ENCODE results near the gene THAP11. TPM values are rescaled to one million over a fixed set of nuclear protein-coding genes. Genes with fewer than 3 reads are reported as not detected.
A peak's percentile ranks its signal among the peaks of the same experiment; 100 is the strongest.

THAP11 gene
- total and polyA plus RNA-seq, 4 donors = 18.0 to 24.7 (median 20.0) TPM

DNA sequence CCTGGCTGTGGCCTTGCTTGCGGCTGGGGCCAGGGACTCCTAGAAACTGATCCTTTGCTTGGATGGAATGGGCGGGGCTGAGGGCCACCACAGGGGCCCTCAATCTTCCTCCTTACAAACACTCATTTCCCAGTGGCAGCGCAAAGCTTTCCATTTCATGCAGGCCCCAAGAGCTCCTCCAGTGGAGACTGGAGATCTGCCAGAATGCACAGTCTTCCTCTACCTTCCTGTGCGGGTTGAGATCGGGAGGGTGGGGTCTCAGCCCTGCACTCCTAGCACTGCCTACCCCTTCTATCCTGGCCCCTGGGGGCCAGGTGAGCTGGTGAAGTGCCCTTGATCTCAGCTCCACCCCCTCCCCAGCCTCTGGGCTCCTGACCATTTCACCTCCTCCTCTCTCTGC lies 44.3 kb downstream of the THAP11 start:
- H3K4me3 ChIP-seq (ENCODE audit: low read length in 2 of 2) = no peak overlapping the region
- peaks cover 0 to 9% of the 10 kb centered on the region in 2 donors for H3K36me3 ChIP-seq (ENCODE audit: control insufficient read depth in 1 of 2, insufficient read depth in 2 of 2, low read length in 1 of 2)
- H3K27me3 ChIP-seq (ENCODE audit: control insufficient read depth in 1 of 2, insufficient read depth in 2 of 2, low read length in 1 of 2) = no peaks in the 10 kb centered on the region
- no peaks in the 10 kb centered on the region for H3K9me3 ChIP-seq (ENCODE audit: control insufficient read depth, low read length)
- DNase-seq (no peak), ATAC-seq (ENCODE audit: low FRiP score) (no peak)
- WGBS, 2 donors = 93 to 94% methylated on average over 5 of the region's 5 CpGs
- intact Hi-C loops (cut with DNase I) = no loop called here
- no peaks in the 10 kb centered on the region for H3K4me1 ChIP-seq (ENCODE audit: control insufficient read depth in 1 of 2, insufficient read depth in 2 of 2, low read length in 2 of 2)
- no peak overlapping the region for H3K27ac ChIP-seq (ENCODE audit: low read depth in 1 of 2, low read length in 2 of 2)

DNA sequence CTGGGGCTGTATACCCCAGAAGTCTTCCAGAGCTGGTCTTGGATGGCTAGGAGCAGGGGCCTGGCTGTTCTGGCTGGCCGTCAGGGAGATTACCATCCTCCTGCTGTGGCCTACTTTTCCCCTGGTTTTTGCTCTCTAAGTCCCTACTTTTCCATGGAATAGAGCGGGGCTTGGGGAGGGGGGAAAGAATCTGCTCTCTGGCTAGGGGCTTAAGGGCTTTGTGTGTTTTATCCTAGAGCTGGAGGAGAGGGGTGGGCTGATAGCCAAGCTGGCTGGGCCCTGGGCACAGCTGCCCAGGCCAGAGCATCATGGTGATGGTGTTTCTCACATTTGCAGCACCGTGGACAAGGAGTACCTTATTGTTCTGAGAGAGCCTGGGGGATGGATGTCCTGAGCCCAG lies 46.2 kb downstream of the THAP11 start:
- H3K36me3 ChIP-seq (ENCODE audit: control insufficient read depth in 1 of 2, insufficient read depth in 2 of 2, low read length in 1 of 2) = peaks cover 0 to 2% of the 10 kb centered on the region in 2 donors
- intact Hi-C loops (cut with DNase I) = no loop called here
- ATAC-seq (ENCODE audit: low FRiP score) (no peak), DNase-seq (no peak)
- WGBS, 2 donors = 61 to 76% methylated on average over 3 of the region's 3 CpGs
- no peak overlapping the region for H3K27ac ChIP-seq (ENCODE audit: low read depth in 1 of 2, low read length in 2 of 2)
- H3K4me1 ChIP-seq (ENCODE audit: control insufficient read depth in 1 of 2, insufficient read depth in 2 of 2, low read length in 2 of 2) = no peaks in the 10 kb centered on the region
- H3K4me3 ChIP-seq (ENCODE audit: low read length in 2 of 2) = no peak overlapping the region
- H3K27me3 ChIP-seq (ENCODE audit: control insufficient read depth in 1 of 2, insufficient read depth in 2 of 2, low read length in 1 of 2) = no peaks in the 10 kb centered on the region
- no peaks in the 10 kb centered on the region for H3K9me3 ChIP-seq (ENCODE audit: control insufficient read depth, low read length)

DNA sequence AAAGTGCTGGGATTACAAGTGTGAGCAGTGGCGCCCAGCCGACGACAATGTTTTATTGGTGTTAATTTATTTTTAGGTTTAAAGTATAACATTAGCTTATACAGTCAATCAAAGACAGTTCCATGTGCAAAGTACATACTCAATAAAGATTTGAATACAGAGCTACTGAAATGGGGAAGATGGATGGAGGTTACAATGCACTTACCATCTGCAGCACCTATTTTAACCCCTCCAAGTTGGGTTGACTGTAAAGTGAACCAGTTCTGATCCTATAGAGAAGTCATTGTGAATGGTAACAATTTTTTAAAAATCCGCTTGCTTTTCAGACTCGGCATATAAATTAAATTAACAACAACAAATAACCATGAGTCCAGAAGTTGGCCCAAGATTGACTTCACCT lies 50.3 kb downstream of the THAP11 start:
- intact Hi-C loops (cut with DNase I) = loop anchor here in 1 of 2 donors (2.0 kb wide), 1 partner anchor 50 kb away; the partner anchor contains the start of gene THAP11
- WGBS, 2 donors = 30 to 35% methylated on average over 5 of the region's 5 CpGs
- no peak for ATAC-seq (ENCODE audit: low FRiP score)

DNA sequence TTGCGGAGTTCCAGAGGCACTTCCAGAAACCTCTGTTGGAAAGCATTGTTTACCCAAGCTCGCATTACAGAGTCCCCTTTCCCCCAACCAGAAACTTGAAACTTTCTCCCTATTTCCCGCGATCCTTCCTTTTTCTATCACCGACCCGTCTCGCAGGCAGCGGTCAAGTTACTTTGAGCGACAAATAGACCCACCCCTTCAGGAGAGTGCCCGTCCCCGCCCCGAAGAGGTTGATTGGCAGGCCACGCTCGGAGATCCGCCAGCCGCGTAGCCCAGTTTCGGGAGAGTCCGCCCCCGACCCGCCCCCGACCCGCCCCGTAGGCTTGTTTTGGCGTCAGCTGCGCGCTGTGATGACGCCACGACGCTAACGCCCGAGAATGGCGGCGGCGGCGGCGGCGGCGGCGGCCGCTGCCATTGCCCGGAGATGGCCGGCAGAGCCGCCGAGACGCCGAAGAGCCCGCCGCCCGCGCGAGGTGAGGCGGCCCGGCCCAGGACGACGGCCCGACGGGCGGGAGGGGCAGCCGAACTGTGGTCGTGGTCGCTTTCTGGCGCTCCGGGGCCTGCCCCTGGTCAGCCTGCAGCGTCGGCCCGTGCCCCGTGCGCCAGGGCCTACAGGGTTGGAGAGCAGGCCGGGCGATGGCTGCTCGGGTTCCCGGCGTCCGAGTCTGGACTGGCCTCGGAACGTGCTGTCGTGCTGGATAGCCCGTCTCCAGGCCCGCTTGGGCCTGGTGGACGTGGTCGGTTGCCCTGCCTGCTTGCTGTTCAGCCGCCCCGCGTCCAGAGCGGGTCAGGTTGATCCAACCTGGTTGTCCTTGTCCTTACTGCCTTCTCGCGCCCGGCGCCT lies 51.0 kb downstream of the THAP11 start, which contains the start of gene PSKH1:
PSKH1 (plus strand) TSS at position 356 of the 844 bp plus-strand sequence. CDS start 15,496 bp downstream, outside the sequence.
- H3K27ac ChIP-seq (ENCODE audit: low read depth in 1 of 2, low read length in 2 of 2) = peak within 1 kb of the TSS; percentile 57 to 97
- intact Hi-C loops (cut with DNase I) = loop anchor here in 1 of 2 donors (2.0 kb wide), 1 partner anchor 50 kb away; the partner anchor contains the start of gene THAP11
- no peaks in the 10 kb centered on the region for H3K36me3 ChIP-seq (ENCODE audit: control insufficient read depth in 1 of 2, insufficient read depth in 2 of 2, low read length in 1 of 2)
- peak within 1 kb of the TSS; percentile 85 to 94 for H3K4me3 ChIP-seq (ENCODE audit: low read length in 2 of 2)
- no peaks in the 10 kb centered on the region for H3K9me3 ChIP-seq (ENCODE audit: control insufficient read depth, low read length)
- DNase-seq = peak; percentile 98 to 99
- 0 to 1% methylated on average over 50 to 90 of the region's 90 CpGs for WGBS, 2 donors
- H3K27me3 ChIP-seq (ENCODE audit: control insufficient read depth in 1 of 2, insufficient read depth in 2 of 2, low read length in 1 of 2) = no peaks in the 10 kb centered on the region
- peaks cover 0 to 2% of the 10 kb centered on the region in 2 donors for H3K4me1 ChIP-seq (ENCODE audit: control insufficient read depth in 1 of 2, insufficient read depth in 2 of 2, low read length in 2 of 2)
- ATAC-seq (ENCODE audit: low FRiP score) = peak; percentile 95

More for the DNA sequence above, 50.3 kb downstream of the THAP11 start:
- H3K27ac ChIP-seq (ENCODE audit: low read depth in 1 of 2, low read length in 2 of 2) = no peak overlapping the region
- H3K4me3 ChIP-seq (ENCODE audit: low read length in 2 of 2) = peak overlapping the region in 1 of 2 donors; percentile 75
- DNase-seq = no peak
- H3K9me3 ChIP-seq (ENCODE audit: control insufficient read depth, low read length) = no peaks in the 10 kb centered on the region
- H3K36me3 ChIP-seq (ENCODE audit: control insufficient read depth in 1 of 2, insufficient read depth in 2 of 2, low read length in 1 of 2) = no peaks in the 10 kb centered on the region
- no peaks in the 10 kb centered on the region for H3K4me1 ChIP-seq (ENCODE audit: control insufficient read depth in 1 of 2, insufficient read depth in 2 of 2, low read length in 2 of 2)
- H3K27me3 ChIP-seq (ENCODE audit: control insufficient read depth in 1 of 2, insufficient read depth in 2 of 2, low read length in 1 of 2) = no peaks in the 10 kb centered on the region

Other genes starting within 250 kb of the THAP11 start
- 1 to 10 TPM; 3.0 to 4.0 TPM for gene CARMIL2, start 197.2 kb upstream of the THAP11 start, total RNA-seq
- 1 to 10 TPM in 1 of 2 donors, under 1 TPM in 1; 0.13 to 3.7 TPM for gene CARMIL2, start 197.2 kb upstream of the THAP11 start, polyA plus RNA-seq
- 10 to 100 TPM; 15.7 to 21.9 TPM for gene ACD, start 182.1 kb upstream of the THAP11 start, total RNA-seq
- gene ACD, start 182.1 kb upstream of the THAP11 start, polyA plus RNA-seq = 10 to 100 TPM in 1 of 2 donors, 1 to 10 TPM in 1; 7.0 to 34.6 TPM
- 1 to 10 TPM; 3.9 to 5.3 TPM for gene PARD6A, start 181.4 kb upstream of the THAP11 start, total RNA-seq
- 1 to 10 TPM; 5.9 to 7.8 TPM for gene PARD6A, start 181.4 kb upstream of the THAP11 start, polyA plus RNA-seq
- gene ENKD1, start 175.6 kb upstream of the THAP11 start, total RNA-seq = 10 to 100 TPM in 1 of 2 donors, 1 to 10 TPM in 1; 9.7 to 15.2 TPM
- gene ENKD1, start 175.6 kb upstream of the THAP11 start, polyA plus RNA-seq = 10 to 100 TPM; 13.3 to 73.8 TPM
- gene C16orf86, start 175.5 kb upstream of the THAP11 start, total RNA-seq = 1 to 10 TPM; 2.6 to 7.9 TPM
- 10 to 100 TPM in 1 of 2 donors, 1 to 10 TPM in 1; 3.1 to 14.4 TPM for gene C16orf86, start 175.5 kb upstream of the THAP11 start, polyA plus RNA-seq
- gene GFOD2, start 123.0 kb upstream of the THAP11 start, total RNA-seq = 10 to 100 TPM; 18.7 to 27.3 TPM
- gene GFOD2, start 123.0 kb upstream of the THAP11 start, polyA plus RNA-seq = 1 to 10 TPM; 7.4 to 8.5 TPM
- 10 to 100 TPM; 17.7 to 21.6 TPM for gene RANBP10, start 35.8 kb upstream of the THAP11 start, total RNA-seq
- gene RANBP10, start 35.8 kb upstream of the THAP11 start, polyA plus RNA-seq = 10 to 100 TPM in 1 of 2 donors, 1 to 10 TPM in 1; 5.5 to 11.9 TPM
- 1 to 10 TPM in 1 of 2 donors, under 1 TPM in 1; 0.84 to 1.1 TPM for gene TSNAXIP1, start 35.4 kb upstream of the THAP11 start, total RNA-seq
- gene TSNAXIP1, start 35.4 kb upstream of the THAP11 start, polyA plus RNA-seq = 1 to 10 TPM in 1 of 2 donors, not detected in 1; 7.3 TPM
- 10 to 100 TPM; 80.7 to 88.2 TPM for gene NUTF2, start 4.6 kb downstream of the THAP11 start, total RNA-seq
- gene NUTF2, start 4.6 kb downstream of the THAP11 start, polyA plus RNA-seq = 100 to 1,000 TPM in 1 of 2 donors, 10 to 100 TPM in 1; 95.4 to 130 TPM
- 10 to 100 TPM; 39.8 to 57.9 TPM for gene CENPT, start 5.4 kb downstream of the THAP11 start, total RNA-seq
- 100 to 1,000 TPM in 1 of 2 donors, 10 to 100 TPM in 1; 28.3 to 168 TPM for gene CENPT, start 5.4 kb downstream of the THAP11 start, polyA plus RNA-seq
- gene EDC4, start 30.7 kb downstream of the THAP11 start, total RNA-seq = 10 to 100 TPM; 46.9 to 53.2 TPM
- gene EDC4, start 30.7 kb downstream of the THAP11 start, polyA plus RNA-seq = 10 to 100 TPM; 14.4 to 66.4 TPM
- 1 to 10 TPM in 1 of 2 donors, not detected in 1; 2.1 TPM for gene NRN1L, start 42.6 kb downstream of the THAP11 start, total RNA-seq
- 1 to 10 TPM; 1.5 to 3.2 TPM for gene NRN1L, start 42.6 kb downstream of the THAP11 start, polyA plus RNA-seq
- gene PSKH1, start 50.9 kb downstream of the THAP11 start, total RNA-seq = 10 to 100 TPM; 29.6 to 30.4 TPM
- 10 to 100 TPM; 15.2 to 16.2 TPM for gene PSKH1, start 50.9 kb downstream of the THAP11 start, polyA plus RNA-seq
- gene CTRL, start 89.5 kb downstream of the THAP11 start, total RNA-seq = under 1 TPM; 0.84 to 0.90 TPM
- 1 to 10 TPM in 1 of 2 donors, not detected in 1; 3.5 TPM for gene CTRL, start 89.5 kb downstream of the THAP11 start, polyA plus RNA-seq
- 10 to 100 TPM; 27.7 to 39.1 TPM for gene PSMB10, start 94.5 kb downstream of the THAP11 start, total RNA-seq
- 10 to 100 TPM; 52.3 to 84.3 TPM for gene PSMB10, start 94.5 kb downstream of the THAP11 start, polyA plus RNA-seq
- gene LCAT, start 101.8 kb downstream of the THAP11 start, total RNA-seq = 10 to 100 TPM; 43.9 to 47.8 TPM
- 100 to 1,000 TPM in 1 of 2 donors, 10 to 100 TPM in 1; 10.6 to 178 TPM for gene LCAT, start 101.8 kb downstream of the THAP11 start, polyA plus RNA-seq
- gene SLC12A4, start 126.3 kb downstream of the THAP11 start, total RNA-seq = 100 to 1,000 TPM; 125 to 139 TPM
- 10 to 100 TPM; 15.8 to 87.0 TPM for gene SLC12A4, start 126.3 kb downstream of the THAP11 start, polyA plus RNA-seq
- not detected for gene DPEP3, start 138.2 kb downstream of the THAP11 start, total RNA-seq
- gene DPEP3, start 138.2 kb downstream of the THAP11 start, polyA plus RNA-seq = not detected
- 10 to 100 TPM in 1 of 2 donors, 1 to 10 TPM in 1; 1.7 to 10.4 TPM for gene DPEP2, start 157.2 kb downstream of the THAP11 start, total RNA-seq
- 1 to 10 TPM; 1.0 to 2.1 TPM for gene DPEP2, start 157.2 kb downstream of the THAP11 start, polyA plus RNA-seq
- gene DPEP2NB, start 173.6 kb downstream of the THAP11 start, total RNA-seq = not detected
- not detected for gene DPEP2NB, start 173.6 kb downstream of the THAP11 start, polyA plus RNA-seq
- gene DDX28, start 180.9 kb downstream of the THAP11 start, total RNA-seq = 1 to 10 TPM; 4.3 to 5.3 TPM
- gene DDX28, start 180.9 kb downstream of the THAP11 start, polyA plus RNA-seq = 1 to 10 TPM; 3.6 to 4.8 TPM
- 10 to 100 TPM in 1 of 2 donors, 1 to 10 TPM in 1; 5.4 to 13.1 TPM for gene DUS2, start 181.0 kb downstream of the THAP11 start, total RNA-seq
- gene DUS2, start 181.0 kb downstream of the THAP11 start, polyA plus RNA-seq = 1 to 10 TPM; 3.0 to 8.9 TPM
- gene NFATC3, start 243.1 kb downstream of the THAP11 start, total RNA-seq = 10 to 100 TPM; 38.1 to 48.4 TPM
- gene NFATC3, start 243.1 kb downstream of the THAP11 start, polyA plus RNA-seq = 10 to 100 TPM; 10.3 to 10.4 TPM

Data from aorta (tissue), 5 donors.